NCI-H82 treated with DMSO at 0.1 percent for 48 hours (cell line): Measurements from ENCODE around the gene PAF1.
"Not testable (repeated sequence)": the region's sequence is repeated elsewhere in the genome, so short reads cannot be mapped to it uniquely, and the experiment has no call there.

Experiments used
- DNase-seq: peaks from one replicate; lab custom pipeline; 2025; ENCODE audit not compliant: unreplicated experiment; lab: John Stamatoyannopoulos, UW

PAF1 gene

DNA sequence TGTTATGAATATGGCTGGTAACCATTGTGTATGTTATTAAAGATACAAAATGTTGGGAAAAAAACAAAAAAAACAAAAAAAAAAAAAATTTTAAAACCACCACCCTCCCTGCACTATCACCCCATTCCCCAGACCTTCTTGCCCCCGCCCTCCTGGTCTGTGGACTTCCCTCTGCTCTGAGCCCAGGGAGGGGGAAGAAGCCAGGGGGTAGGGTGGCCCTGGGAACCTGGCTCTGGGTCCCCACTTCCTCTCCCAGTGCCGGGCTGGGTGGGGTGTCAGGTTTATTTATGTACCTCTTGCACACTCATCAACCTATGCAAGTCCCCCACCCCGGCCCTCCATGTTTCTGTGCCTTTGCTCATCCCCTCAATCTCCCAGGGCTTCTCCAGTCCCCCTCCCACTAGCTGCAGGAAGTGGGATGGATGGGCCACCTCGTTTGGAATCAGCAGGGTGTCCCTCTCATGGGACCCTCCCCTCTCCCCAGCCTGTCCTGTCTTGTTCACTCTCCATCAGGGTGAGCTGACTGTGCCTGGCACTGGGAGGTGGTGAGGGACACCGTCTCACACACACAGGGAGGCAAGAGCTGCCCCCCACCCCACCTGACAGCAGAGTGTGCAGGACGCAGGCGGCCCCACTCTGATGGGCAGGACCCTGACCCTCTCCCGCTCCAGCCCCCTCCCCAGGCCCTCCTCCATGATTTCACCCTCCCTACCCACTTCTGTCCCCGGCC, 5.9 kb downstream of the PAF1 start:
- DNase-seq: no peak

GRCh38 chr19:39382991-39383828, 7.7 kb downstream of the PAF1 start:
- no peak for DNase-seq

- no peak for DNase-seq
Observed at GRCh38 chr19:39381910-39382611, 8.8 kb downstream of the PAF1 start.

DNA sequence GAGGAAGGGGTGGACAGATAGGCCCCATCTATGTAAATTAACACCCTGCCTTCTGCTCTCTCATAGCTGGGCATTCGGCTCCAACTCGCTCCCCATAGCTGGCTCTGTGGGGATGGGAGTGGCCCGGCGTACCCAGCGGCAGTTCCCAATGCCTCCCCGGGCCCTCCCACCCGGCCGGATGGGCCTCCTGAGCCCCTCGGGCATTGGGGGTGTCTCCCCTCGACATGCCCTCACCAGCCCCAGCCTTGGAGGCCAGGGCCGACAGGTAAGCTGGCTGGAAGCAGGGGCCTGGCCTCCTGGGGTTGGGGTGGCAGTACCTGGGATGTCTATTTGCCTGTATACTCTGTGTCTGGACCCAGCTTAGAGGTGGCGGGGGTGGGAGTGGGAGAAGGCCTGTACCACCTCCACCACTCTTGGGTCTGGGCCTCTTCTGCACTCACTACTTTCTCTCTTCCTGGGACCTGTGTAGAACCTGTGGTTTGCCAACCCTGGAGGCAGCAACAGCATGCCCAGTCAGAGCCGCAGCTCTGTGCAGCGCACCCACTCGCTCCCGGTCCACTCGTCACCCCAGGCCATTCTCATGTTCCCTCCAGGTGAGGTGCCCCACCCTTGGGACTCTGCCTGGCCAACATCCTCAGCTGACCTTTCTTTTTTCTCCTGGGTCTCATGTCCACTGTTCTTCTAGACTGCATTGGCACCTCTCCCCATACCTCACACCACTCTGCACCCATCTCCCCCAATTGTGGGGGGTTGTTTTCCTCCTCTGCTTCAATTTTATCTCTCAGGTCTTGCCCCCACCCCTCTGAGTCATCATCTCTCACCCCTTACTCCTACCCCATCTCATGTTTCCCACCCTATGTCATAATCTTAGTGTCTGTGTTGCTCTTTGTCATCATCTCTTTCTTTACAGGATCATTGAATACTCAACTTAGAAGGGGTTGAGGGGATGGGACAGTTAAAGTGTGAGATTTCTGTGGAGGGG, 10.1 kb downstream of the PAF1 start:
- DNase-seq: no peak

GRCh38 chr19:39379865-39380396, 11.0 kb downstream of the PAF1 start:
- no peak for DNase-seq

GRCh38 chr19:39379366-39379765, 11.5 kb downstream of the PAF1 start:
- DNase-seq: not testable (repeated sequence)

GRCh38 chr19:39377373-39378362, 13.2 kb downstream of the PAF1 start:
- DNase-seq: no peak

GRCh38 chr19:39375929-39376328, 15.0 kb downstream of the PAF1 start:
- DNase-seq: no peak

GRCh38 chr19:39372941-39373340, 18.0 kb downstream of the PAF1 start:
- DNase-seq: no peak

- no peak for DNase-seq
Observed at GRCh38 chr19:39372047-39372802, 18.7 kb downstream of the PAF1 start.

- no peak for DNase-seq
Observed at GRCh38 chr19:39370735-39371134, 20.2 kb downstream of the PAF1 start.

DNA sequence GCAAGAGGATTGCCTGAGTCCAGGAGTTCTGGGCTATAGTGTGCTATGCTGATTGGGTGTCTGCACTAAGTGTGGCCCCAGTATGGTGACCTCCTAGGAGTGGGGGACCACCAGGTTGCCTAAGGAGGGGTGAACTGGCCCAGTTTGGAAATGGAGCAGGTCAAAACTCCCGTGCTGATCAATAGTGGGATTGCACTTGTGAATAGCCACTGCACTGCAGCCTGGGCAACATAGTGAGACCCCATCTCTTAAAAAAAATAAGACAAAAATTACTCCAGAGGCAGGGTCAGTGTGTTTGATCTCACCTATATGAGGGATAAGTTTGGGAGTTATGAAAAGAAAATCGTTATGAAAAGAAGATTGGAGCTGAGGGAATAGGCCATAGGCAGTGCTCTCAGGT, 21.7 kb downstream of the PAF1 start:
- DNase-seq: no peak

GRCh38 chr19:39365531-39365930, 25.4 kb downstream of the PAF1 start:
- DNase-seq: no peak

DNA sequence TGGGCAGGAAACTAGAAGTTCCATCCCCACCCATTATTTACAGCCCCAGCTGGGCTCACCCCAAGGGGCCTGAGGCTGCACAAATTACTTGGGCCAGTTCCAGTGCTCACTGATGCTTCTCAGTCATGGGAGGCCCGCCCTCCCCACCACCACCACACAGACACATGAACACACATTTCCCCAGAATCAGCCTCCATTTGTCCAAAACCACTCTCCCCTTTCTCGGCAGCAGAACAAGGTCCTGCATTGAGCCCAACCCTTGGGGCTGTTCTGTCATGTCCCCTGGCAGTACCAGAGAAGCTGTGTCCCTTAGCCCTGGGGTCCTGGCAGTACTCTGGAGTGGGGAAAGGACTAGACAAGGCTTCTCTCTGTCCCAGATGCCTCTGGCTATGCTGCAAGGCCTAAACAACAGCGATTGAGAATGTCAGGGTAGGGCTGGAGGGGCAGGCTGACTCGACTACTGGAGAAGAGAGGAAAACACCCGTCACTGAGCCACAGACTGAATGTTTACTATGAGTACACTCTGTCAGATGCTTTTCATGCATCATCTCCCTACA, 26.9 kb downstream of the PAF1 start:
- no peak for DNase-seq

GRCh38 chr19:39362682-39363657, 27.9 kb downstream of the PAF1 start:
- DNase-seq: no peak

GRCh38 chr19:39360599-39360998, 30.3 kb downstream of the PAF1 start:
- no peak for DNase-seq

DNA sequence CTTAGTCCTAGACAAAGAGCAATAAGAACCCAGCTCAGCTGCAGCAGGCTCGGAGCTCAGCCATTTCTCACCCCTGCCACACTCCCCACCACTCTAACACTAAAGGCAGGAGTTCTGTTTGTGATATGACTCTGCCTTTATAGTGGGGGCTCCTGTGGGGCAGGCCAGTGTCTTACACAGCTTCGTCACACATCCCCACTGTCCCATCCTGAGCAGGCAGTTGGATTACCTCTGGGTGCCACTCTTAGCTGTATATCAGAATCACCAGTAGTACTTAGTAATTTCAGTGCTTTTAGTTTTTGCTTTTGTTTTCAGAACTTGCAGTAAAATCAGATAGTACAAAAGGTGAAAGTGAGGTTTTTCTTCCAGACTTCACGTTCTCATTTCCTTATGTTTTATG, 31.9 kb downstream of the PAF1 start:
- no peak for DNase-seq
